ENCODE measurements around the gene ASIC2. TPM values are rescaled to one million over a fixed set of nuclear protein-coding genes. Genes with fewer than 3 reads are reported as not detected.

Gene ASIC2
- total RNA-seq, 5 donors from 2014 or later (not counting 1 experiment from before 2014, with no cell fraction given): not detected

DNA sequence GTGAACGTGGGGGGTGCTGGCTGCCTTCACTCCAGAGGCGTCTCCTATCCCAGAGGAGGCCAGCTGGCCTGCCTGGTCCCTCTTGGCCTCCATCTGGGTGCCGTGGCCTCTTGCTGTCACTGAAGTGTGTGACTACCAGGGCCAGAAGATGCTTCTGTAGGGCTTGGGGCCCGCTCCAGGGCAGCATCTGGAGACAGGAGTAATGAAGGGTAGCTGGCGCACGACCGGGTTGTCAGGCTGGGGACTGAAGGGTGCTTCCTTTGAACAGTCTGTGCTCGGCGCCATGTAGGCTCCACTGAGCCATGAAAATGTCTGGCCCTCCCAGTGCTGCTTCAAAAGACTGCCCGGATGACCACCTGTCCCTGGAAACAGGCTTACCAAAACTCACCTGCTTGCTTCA, 31.3 kb downstream of the ASIC2 start:
- peaks cover 0 to 21% of the 10 kb centered on the region in 2 experiments for H3K27me3 ChIP-seq (replicated peaks in 1 of 2; ENCODE audit: control insufficient read depth in 2 of 2, extremely low read depth in 1 of 2, insufficient read depth in 2 of 2, low read length in 1 of 2)
- H3K9me3 ChIP-seq: no peaks in the 10 kb centered on the region
- DNase-seq: no peak
- no peak overlapping the region for H3K4me3 ChIP-seq (ENCODE audit: control insufficient read depth in 1 of 2, extremely low read depth in 1 of 2, low read length in 1 of 2)
- H3K4me1 Mint-ChIP-seq: no peaks in the 10 kb centered on the region
- no peak for ATAC-seq (replicated peaks in 1 of 4)
- H3K27ac Mint-ChIP-seq: no peak overlapping the region
- ChIA-PET CTCF (no interaction called here), POLR2A (no interaction called here)
- no peaks in the 10 kb centered on the region for H3K36me3 ChIP-seq (ENCODE audit: control insufficient read depth in 2 of 2, extremely low read depth in 1 of 2, insufficient read depth in 1 of 2, low read length in 1 of 2)
- no peaks in the 10 kb centered on the region for H3K9me3 Mint-ChIP-seq
- no peaks in the 10 kb centered on the region for H3K4me1 ChIP-seq (ENCODE audit: control insufficient read depth in 1 of 2, extremely low read depth in 1 of 2, insufficient read depth in 2 of 2, low read length in 2 of 2)
- H3K27me3 Mint-ChIP-seq: peaks cover 23 to 24% of the 10 kb centered on the region in 2 donors
- H3K36me3 Mint-ChIP-seq: no peaks in the 10 kb centered on the region
- H3K4me3 Mint-ChIP-seq: no peak overlapping the region
- H3K27ac ChIP-seq (ENCODE audit: low read length): no peak overlapping the region
- WGBS (ENCODE audit: insufficient coverage): 72% methylated on average over 7 of the region's 10 CpGs

DNA sequence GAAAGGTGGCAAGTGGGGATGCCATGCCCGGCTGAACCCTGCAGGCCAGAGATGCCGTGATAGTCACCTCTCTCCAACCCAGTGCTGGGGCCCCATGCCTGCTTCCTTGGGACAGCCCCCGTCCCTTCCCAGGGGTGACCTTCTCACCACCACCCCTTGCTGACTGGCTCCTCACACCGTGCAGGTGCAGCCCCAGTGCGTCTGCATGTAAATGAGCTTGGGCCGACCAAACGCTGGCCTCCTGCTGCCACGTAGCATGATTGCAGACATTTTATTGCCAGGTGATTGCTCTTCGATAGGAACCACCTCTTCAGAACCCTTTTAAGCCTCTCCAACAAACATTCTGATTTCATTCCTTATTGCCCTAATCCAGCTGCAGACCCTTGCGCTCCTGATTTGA, 32.5 kb downstream of the ASIC2 start:
- POLR2A ChIA-PET: no interaction called here
- Mint-ChIP-seq H3K27ac (no peak overlapping the region), H3K27me3 (peaks cover 22 to 24% of the 10 kb centered on the region in 2 donors), H3K4me3 (no peak overlapping the region), H3K36me3 (no peaks in the 10 kb centered on the region), H3K4me1 (no peaks in the 10 kb centered on the region), H3K9me3 (no peaks in the 10 kb centered on the region)
- H3K4me3 ChIP-seq (ENCODE audit: control insufficient read depth in 1 of 2, extremely low read depth in 1 of 2, low read length in 1 of 2): no peak overlapping the region
- CTCF ChIA-PET: no interaction called here
- 46% methylated on average over 9 of the region's 10 CpGs for WGBS (ENCODE audit: insufficient coverage)
- H3K9me3 ChIP-seq: no peaks in the 10 kb centered on the region
- no peak overlapping the region for H3K27ac ChIP-seq (ENCODE audit: low read length)
- no peaks in the 10 kb centered on the region for H3K36me3 ChIP-seq (ENCODE audit: control insufficient read depth in 2 of 2, extremely low read depth in 1 of 2, insufficient read depth in 1 of 2, low read length in 1 of 2)
- DNase-seq (no peak), ATAC-seq (replicated peaks in 1 of 4) (no peak)
- peaks cover 0 to 22% of the 10 kb centered on the region in 2 experiments for H3K27me3 ChIP-seq (replicated peaks in 1 of 2; ENCODE audit: control insufficient read depth in 2 of 2, extremely low read depth in 1 of 2, insufficient read depth in 2 of 2, low read length in 1 of 2)
- no peaks in the 10 kb centered on the region for H3K4me1 ChIP-seq (ENCODE audit: control insufficient read depth in 1 of 2, extremely low read depth in 1 of 2, insufficient read depth in 2 of 2, low read length in 2 of 2)

DNA sequence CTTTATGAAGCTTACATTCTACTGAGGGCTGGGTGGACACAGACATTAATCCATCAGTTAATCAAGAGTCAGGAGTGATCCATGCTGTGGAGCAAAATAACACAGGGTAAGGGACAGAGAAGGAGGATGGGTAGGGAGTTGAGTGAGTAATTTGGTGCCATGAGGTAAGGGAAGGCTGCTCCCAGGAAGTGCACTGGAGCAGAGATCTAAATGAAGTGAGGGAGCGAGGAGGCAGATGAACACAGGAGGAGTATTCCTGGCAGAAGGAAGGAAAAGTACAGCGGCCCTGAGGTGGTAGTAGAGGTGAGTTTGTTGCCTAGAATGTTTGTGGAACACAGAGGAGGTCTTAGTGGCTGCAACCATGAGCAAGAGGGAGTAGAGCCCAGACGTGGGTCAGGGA, 34.8 kb downstream of the ASIC2 start:
- ATAC-seq (replicated peaks in 1 of 4) (no peak), DNase-seq (no peak)
- ChIA-PET CTCF (no interaction called here), POLR2A (no interaction called here)
- Histone ChIP-seq H3K27me3 (replicated peaks in 1 of 2; ENCODE audit: control insufficient read depth in 2 of 2, extremely low read depth in 1 of 2, insufficient read depth in 2 of 2, low read length in 1 of 2) (peaks cover 0 to 20% of the 10 kb centered on the region in 2 experiments), H3K9me3 (no peaks in the 10 kb centered on the region), H3K27ac (ENCODE audit: low read length) (no peak overlapping the region), H3K4me1 (ENCODE audit: control insufficient read depth in 1 of 2, extremely low read depth in 1 of 2, insufficient read depth in 2 of 2, low read length in 2 of 2) (no peaks in the 10 kb centered on the region), H3K4me3 (ENCODE audit: control insufficient read depth in 1 of 2, extremely low read depth in 1 of 2, low read length in 1 of 2) (no peak overlapping the region), H3K36me3 (ENCODE audit: control insufficient read depth in 2 of 2, extremely low read depth in 1 of 2, insufficient read depth in 1 of 2, low read length in 1 of 2) (no peaks in the 10 kb centered on the region)
- WGBS (ENCODE audit: insufficient coverage): 49% methylated on average over 3 of the region's 3 CpGs
- Mint-ChIP-seq H3K9me3 (no peaks in the 10 kb centered on the region), H3K27me3 (peaks cover 22 to 28% of the 10 kb centered on the region in 2 donors), H3K27ac (no peak overlapping the region), H3K4me1 (no peaks in the 10 kb centered on the region), H3K36me3 (no peaks in the 10 kb centered on the region), H3K4me3 (no peak overlapping the region)

DNA sequence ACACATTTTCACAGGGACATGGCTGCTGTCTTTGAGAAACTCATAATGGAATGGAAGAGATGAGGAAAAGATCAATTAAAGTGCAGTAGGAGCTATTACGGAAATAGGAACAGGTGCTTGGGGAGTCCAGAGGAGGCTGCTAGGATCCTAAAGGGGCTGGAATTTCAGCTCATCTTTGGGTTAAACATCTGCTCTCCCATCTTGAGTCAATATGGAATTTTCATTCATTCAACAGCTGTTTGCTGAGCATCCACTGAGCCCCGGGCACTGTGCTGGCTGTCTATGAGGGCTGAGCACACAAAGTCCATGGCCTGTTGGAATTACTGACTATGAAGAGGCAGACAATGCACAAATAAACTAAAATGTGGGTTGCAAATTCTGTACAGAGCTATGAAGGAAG, 47.9 kb downstream of the ASIC2 start:
- Histone ChIP-seq H3K4me1 (ENCODE audit: control insufficient read depth in 1 of 2, extremely low read depth in 1 of 2, insufficient read depth in 2 of 2, low read length in 2 of 2) (no peaks in the 10 kb centered on the region), H3K27me3 (replicated peaks in 1 of 2; ENCODE audit: control insufficient read depth in 2 of 2, extremely low read depth in 1 of 2, insufficient read depth in 2 of 2, low read length in 1 of 2) (peaks cover 0 to 8% of the 10 kb centered on the region in 2 experiments), H3K27ac (ENCODE audit: low read length) (no peak overlapping the region), H3K36me3 (ENCODE audit: control insufficient read depth in 2 of 2, extremely low read depth in 1 of 2, insufficient read depth in 1 of 2, low read length in 1 of 2) (no peaks in the 10 kb centered on the region), H3K9me3 (no peaks in the 10 kb centered on the region), H3K4me3 (ENCODE audit: control insufficient read depth in 1 of 2, extremely low read depth in 1 of 2, low read length in 1 of 2) (no peak overlapping the region)
- H3K36me3 Mint-ChIP-seq: no peaks in the 10 kb centered on the region
- H3K27ac Mint-ChIP-seq: no peak overlapping the region
- ATAC-seq (replicated peaks in 1 of 4): no peak
- ChIA-PET CTCF (no interaction called here), POLR2A (no interaction called here)
- no peak for DNase-seq
- H3K27me3 Mint-ChIP-seq: peaks cover 4 to 12% of the 10 kb centered on the region in 2 donors
- no peak overlapping the region for H3K4me3 Mint-ChIP-seq
- 100% methylated on average over 1 of the region's 2 CpGs for WGBS (ENCODE audit: insufficient coverage)
- no peaks in the 10 kb centered on the region for H3K4me1 Mint-ChIP-seq
- no peaks in the 10 kb centered on the region for H3K9me3 Mint-ChIP-seq

DNA sequence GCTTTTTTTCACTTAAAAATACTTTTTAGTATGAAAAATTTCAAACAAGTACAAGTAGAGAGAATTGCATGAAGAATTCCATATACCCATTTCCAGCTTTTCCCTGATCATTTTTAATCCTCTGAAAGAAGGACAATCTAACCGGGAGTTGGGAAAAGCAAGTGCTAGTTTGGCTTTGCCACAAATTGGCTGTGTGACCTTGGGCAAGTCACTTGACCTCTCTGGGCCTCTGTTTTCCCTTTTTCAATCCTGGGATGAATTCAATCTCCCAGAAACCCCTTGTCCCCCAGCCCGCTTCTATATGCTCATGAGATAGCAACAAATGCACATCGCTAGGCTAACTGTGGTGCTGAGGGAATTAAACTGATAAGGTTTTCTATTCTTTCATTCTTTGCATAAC, 49.4 kb downstream of the ASIC2 start:
- WGBS (ENCODE audit: insufficient coverage): no CpG with 5 or more reads among the region's 3 CpGs
- Mint-ChIP-seq H3K4me3 (no peak overlapping the region), H3K27ac (no peak overlapping the region), H3K4me1 (no peaks in the 10 kb centered on the region), H3K9me3 (no peaks in the 10 kb centered on the region), H3K27me3 (peaks cover 4 to 14% of the 10 kb centered on the region in 2 donors), H3K36me3 (no peaks in the 10 kb centered on the region)
- Histone ChIP-seq H3K27me3 (replicated peaks in 1 of 2; ENCODE audit: control insufficient read depth in 2 of 2, extremely low read depth in 1 of 2, insufficient read depth in 2 of 2, low read length in 1 of 2) (peaks cover 0 to 8% of the 10 kb centered on the region in 2 experiments), H3K9me3 (no peaks in the 10 kb centered on the region), H3K36me3 (ENCODE audit: control insufficient read depth in 2 of 2, extremely low read depth in 1 of 2, insufficient read depth in 1 of 2, low read length in 1 of 2) (no peaks in the 10 kb centered on the region), H3K4me3 (ENCODE audit: control insufficient read depth in 1 of 2, extremely low read depth in 1 of 2, low read length in 1 of 2) (no peak overlapping the region), H3K4me1 (ENCODE audit: control insufficient read depth in 1 of 2, extremely low read depth in 1 of 2, insufficient read depth in 2 of 2, low read length in 2 of 2) (no peaks in the 10 kb centered on the region), H3K27ac (ENCODE audit: low read length) (no peak overlapping the region)
- ChIA-PET CTCF (no interaction called here), POLR2A (no interaction called here)
- ATAC-seq (replicated peaks in 1 of 4): no peak
- no peak for DNase-seq

DNA sequence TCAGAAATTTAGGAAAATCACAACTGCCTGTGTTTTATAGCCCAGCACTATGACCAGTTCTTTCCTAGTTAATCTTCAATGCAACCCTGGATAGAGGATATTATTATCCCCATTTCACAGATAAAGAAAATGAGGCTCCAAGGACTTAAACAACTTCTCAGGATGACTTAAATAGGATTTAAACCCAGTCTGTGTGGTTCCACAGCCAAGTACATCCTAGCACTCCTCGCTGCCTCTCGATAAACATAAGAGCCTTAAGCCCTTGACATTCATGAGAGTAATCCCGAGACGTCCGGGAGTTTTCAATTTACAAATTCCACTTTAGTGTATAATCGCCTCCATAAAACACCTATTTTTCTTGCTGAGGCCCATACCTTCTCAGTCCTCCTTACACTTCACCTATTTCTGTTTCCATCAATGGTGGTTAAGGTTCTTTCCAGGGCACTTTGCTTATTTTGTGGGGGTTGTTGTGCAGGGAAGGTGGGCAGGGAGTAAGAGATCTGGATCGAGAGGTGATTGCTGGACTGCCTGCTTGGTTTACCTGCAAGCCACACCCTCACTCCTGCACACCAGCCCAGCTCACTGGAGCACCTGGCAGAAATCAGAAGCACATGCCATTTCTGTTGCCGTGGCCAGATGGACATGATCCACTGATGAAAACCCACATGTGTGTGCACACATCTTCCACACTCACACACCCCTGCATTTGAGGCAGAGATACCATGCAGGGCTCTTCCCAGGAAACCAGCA, 50.5 kb downstream of the ASIC2 start:
- H3K9me3 Mint-ChIP-seq: no peaks in the 10 kb centered on the region
- POLR2A ChIA-PET: no interaction called here
- WGBS (ENCODE audit: insufficient coverage): 92% methylated on average over 6 of the region's 8 CpGs
- ATAC-seq (replicated peaks in 1 of 4) (no peak), DNase-seq (no peak)
- H3K27me3 Mint-ChIP-seq: peaks cover 4 to 18% of the 10 kb centered on the region in 2 donors
- Histone ChIP-seq H3K4me3 (ENCODE audit: control insufficient read depth in 1 of 2, extremely low read depth in 1 of 2, low read length in 1 of 2) (no peak overlapping the region), H3K9me3 (no peaks in the 10 kb centered on the region), H3K36me3 (ENCODE audit: control insufficient read depth in 2 of 2, extremely low read depth in 1 of 2, insufficient read depth in 1 of 2, low read length in 1 of 2) (no peaks in the 10 kb centered on the region), H3K27ac (ENCODE audit: low read length) (no peak overlapping the region), H3K4me1 (ENCODE audit: control insufficient read depth in 1 of 2, extremely low read depth in 1 of 2, insufficient read depth in 2 of 2, low read length in 2 of 2) (no peaks in the 10 kb centered on the region), H3K27me3 (replicated peaks in 1 of 2; ENCODE audit: control insufficient read depth in 2 of 2, extremely low read depth in 1 of 2, insufficient read depth in 2 of 2, low read length in 1 of 2) (peaks cover 0 to 17% of the 10 kb centered on the region in 2 experiments)
- no peak overlapping the region for H3K4me3 Mint-ChIP-seq
- CTCF ChIA-PET: no interaction called here
- H3K4me1 Mint-ChIP-seq: no peaks in the 10 kb centered on the region
- H3K36me3 Mint-ChIP-seq: no peaks in the 10 kb centered on the region
- no peak overlapping the region for H3K27ac Mint-ChIP-seq

DNA sequence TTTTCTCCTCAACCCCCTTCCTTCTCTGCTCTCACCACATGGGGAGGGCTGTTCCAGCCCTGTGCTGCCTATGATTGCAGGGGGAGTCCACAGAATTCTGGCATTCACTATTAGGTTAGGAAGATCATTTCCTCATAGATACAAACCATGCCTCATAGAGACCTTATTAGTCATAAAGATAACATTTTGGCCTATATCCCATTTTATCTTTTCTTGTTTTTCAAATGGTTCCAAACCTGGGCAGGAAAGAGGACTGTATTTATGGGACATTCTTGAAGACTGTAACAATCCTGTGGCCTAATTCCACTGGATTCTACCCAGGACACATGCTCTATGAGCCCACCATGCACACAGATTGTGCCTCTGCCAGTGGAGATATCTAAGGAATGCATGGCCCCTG, 51.7 kb downstream of the ASIC2 start:
- CTCF ChIA-PET: no interaction called here
- no peaks in the 10 kb centered on the region for H3K4me1 Mint-ChIP-seq
- Histone ChIP-seq H3K36me3 (ENCODE audit: control insufficient read depth in 2 of 2, extremely low read depth in 1 of 2, insufficient read depth in 1 of 2, low read length in 1 of 2) (no peaks in the 10 kb centered on the region), H3K27me3 (replicated peaks in 1 of 2; ENCODE audit: control insufficient read depth in 2 of 2, extremely low read depth in 1 of 2, insufficient read depth in 2 of 2, low read length in 1 of 2) (peaks cover 0 to 19% of the 10 kb centered on the region in 2 experiments), H3K4me3 (ENCODE audit: control insufficient read depth in 1 of 2, extremely low read depth in 1 of 2, low read length in 1 of 2) (no peak overlapping the region), H3K27ac (ENCODE audit: low read length) (no peak overlapping the region), H3K9me3 (no peaks in the 10 kb centered on the region), H3K4me1 (ENCODE audit: control insufficient read depth in 1 of 2, extremely low read depth in 1 of 2, insufficient read depth in 2 of 2, low read length in 2 of 2) (no peaks in the 10 kb centered on the region)
- ATAC-seq (replicated peaks in 1 of 4) (no peak), DNase-seq (no peak)
- H3K36me3 Mint-ChIP-seq: no peaks in the 10 kb centered on the region
- H3K9me3 Mint-ChIP-seq: no peaks in the 10 kb centered on the region
- H3K27me3 Mint-ChIP-seq: peaks cover 4 to 25% of the 10 kb centered on the region in 2 donors
- no peak overlapping the region for H3K4me3 Mint-ChIP-seq
- no peak overlapping the region for H3K27ac Mint-ChIP-seq
- POLR2A ChIA-PET: no interaction called here

All from T-cell (primary cell).